IPS-18a (cell line): ENCODE data around the gene MRRF.

Experiments
- H3K27ac ChIP-seq: one replicate; pipeline ENCODE4 v1.5.1; 2013; ENCODE audit warnings: low read length
- H3K27me3 ChIP-seq: one replicate; pipeline ENCODE4 v1.6.1; 2013; ENCODE audit warnings: mild to moderate bottlenecking, low read length; ENCODE audit not compliant: control insufficient read depth, insufficient read depth
- H3K36me3 ChIP-seq: one replicate; pipeline ENCODE4 v1.6.1; 2013; ENCODE audit warnings: low read depth, low read length; ENCODE audit not compliant: control insufficient read depth
- H3K4me1 ChIP-seq: one replicate; pipeline ENCODE4 v1.6.1; 2013; ENCODE audit warnings: low read depth, low read length; ENCODE audit not compliant: control insufficient read depth
- H3K4me3 ChIP-seq: one replicate; pipeline ENCODE4 v1.5.1; 2013; ENCODE audit warnings: low read length
- H3K9ac ChIP-seq: one replicate; pipeline ENCODE4 v1.6.1; 2013; ENCODE audit warnings: mild to moderate bottlenecking, low read length, moderate library complexity
- H3K9me3 ChIP-seq: one replicate; pipeline ENCODE4 v1.6.1; 2013; ENCODE audit warnings: low read depth, low read length; ENCODE audit not compliant: control insufficient read depth

MRRF gene

GRCh38 chr9:122368642-122369041, 104.0 kb downstream of the MRRF start:
- H3K4me1 ChIP-seq: no peaks in the 10 kb centered on the region

GRCh38 chr9:122370303-122370702, 105.6 kb downstream of the MRRF start:
- H3K9ac ChIP-seq: no peak overlapping the region
- H3K4me1 ChIP-seq: peaks cover 7% of the 10 kb centered on the region
- no peaks in the 10 kb centered on the region for H3K36me3 ChIP-seq
- H3K27me3 ChIP-seq: peaks cover 43% of the 10 kb centered on the region
- no peak overlapping the region for H3K27ac ChIP-seq
- peak overlapping the region; percentile 68 for H3K4me3 ChIP-seq
- no peaks in the 10 kb centered on the region for H3K9me3 ChIP-seq

More at GRCh38 chr9:122368642-122369041, 104.0 kb downstream of the MRRF start:
- Histone ChIP-seq H3K9me3 (no peaks in the 10 kb centered on the region), H3K4me3 (no peak overlapping the region), H3K27me3 (peaks cover 34% of the 10 kb centered on the region), H3K36me3 (no peaks in the 10 kb centered on the region), H3K9ac (no peak overlapping the region), H3K27ac (no peak overlapping the region)

- no peak within 1 kb of the TSS for H3K27ac ChIP-seq
- peaks cover 13% of the 10 kb centered on the region for H3K4me1 ChIP-seq
- no peaks in the 10 kb centered on the region for H3K36me3 ChIP-seq
- H3K9ac ChIP-seq: no peak within 1 kb of the TSS
- H3K9me3 ChIP-seq: no peaks in the 10 kb centered on the region
- peak within 1 kb of the TSS; percentile 68 for H3K4me3 ChIP-seq
- H3K27me3 ChIP-seq: peaks cover 46% of the 10 kb centered on the region
These were observed 106.4 kb downstream of the MRRF start, which contains the start of gene PTGS1 for GRCh38 chr9:122370869-122371755. Gene PTGS1 (plus strand): TSS chr9:122371024. CDS start chr9:122371085, 61 bp downstream.

- Histone ChIP-seq H3K9me3 (no peaks in the 10 kb centered on the region), H3K27ac (no peak overlapping the region), H3K4me1 (peaks cover 19% of the 10 kb centered on the region), H3K36me3 (no peaks in the 10 kb centered on the region), H3K4me3 (no peak overlapping the region), H3K27me3 (peaks cover 46% of the 10 kb centered on the region), H3K9ac (no peak overlapping the region)
These were observed 107.2 kb downstream of the MRRF start for GRCh38 chr9:122371846-122372245.

GRCh38 chr9:122372856-122373845, 108.5 kb downstream of the MRRF start:
- Histone ChIP-seq H3K27me3 (peaks cover 46% of the 10 kb centered on the region), H3K4me3 (no peak overlapping the region), H3K4me1 (peaks cover 19% of the 10 kb centered on the region), H3K9me3 (no peaks in the 10 kb centered on the region), H3K36me3 (no peaks in the 10 kb centered on the region), H3K9ac (no peak overlapping the region), H3K27ac (no peak overlapping the region)

- H3K27ac ChIP-seq: no peak overlapping the region
- no peaks in the 10 kb centered on the region for H3K36me3 ChIP-seq
- peaks cover 7% of the 10 kb centered on the region for H3K9me3 ChIP-seq
- H3K9ac ChIP-seq: no peak overlapping the region
- H3K27me3 ChIP-seq: peaks cover 42% of the 10 kb centered on the region
- H3K4me1 ChIP-seq: peaks cover 19% of the 10 kb centered on the region
- H3K4me3 ChIP-seq: no peak overlapping the region
These were observed 110.3 kb downstream of the MRRF start for GRCh38 chr9:122374885-122375420.

- H3K4me3 ChIP-seq: no peak overlapping the region
- peaks cover 19% of the 10 kb centered on the region for H3K4me1 ChIP-seq
- H3K9ac ChIP-seq: no peak overlapping the region
- peaks cover 24% of the 10 kb centered on the region for H3K27me3 ChIP-seq
- H3K9me3 ChIP-seq: peaks cover 7% of the 10 kb centered on the region
- no peak overlapping the region for H3K27ac ChIP-seq
- H3K36me3 ChIP-seq: no peaks in the 10 kb centered on the region
These were observed 112.1 kb downstream of the MRRF start for GRCh38 chr9:122376796-122377195.

GRCh38 chr9:122377241-122378164, 112.8 kb downstream of the MRRF start:
- peaks cover 7% of the 10 kb centered on the region for H3K9me3 ChIP-seq
- H3K4me1 ChIP-seq: peaks cover 19% of the 10 kb centered on the region
- H3K27ac ChIP-seq: no peak overlapping the region
- peaks cover 17% of the 10 kb centered on the region for H3K27me3 ChIP-seq
- H3K9ac ChIP-seq: no peak overlapping the region
- H3K4me3 ChIP-seq: no peak overlapping the region
- H3K36me3 ChIP-seq: no peaks in the 10 kb centered on the region

- H3K4me1 ChIP-seq: peaks cover 19% of the 10 kb centered on the region
- peaks cover 7% of the 10 kb centered on the region for H3K9me3 ChIP-seq
- no peak overlapping the region for H3K4me3 ChIP-seq
- H3K27me3 ChIP-seq: peaks cover 12% of the 10 kb centered on the region
- no peak overlapping the region for H3K27ac ChIP-seq
- no peak overlapping the region for H3K9ac ChIP-seq
- H3K36me3 ChIP-seq: no peaks in the 10 kb centered on the region
These were observed 113.6 kb downstream of the MRRF start for GRCh38 chr9:122378236-122378635.

GRCh38 chr9:122379340-122379739, 114.7 kb downstream of the MRRF start:
- Histone ChIP-seq H3K27me3 (peaks cover 9% of the 10 kb centered on the region), H3K9ac (no peak overlapping the region), H3K9me3 (peaks cover 7% of the 10 kb centered on the region), H3K4me1 (peaks cover 19% of the 10 kb centered on the region), H3K36me3 (no peaks in the 10 kb centered on the region), H3K27ac (no peak overlapping the region), H3K4me3 (no peak overlapping the region)
